Neural progenitor cell (in vitro differentiated cells): ENCODE data around the gene FXYD2. TPM values are rescaled to one million over a fixed set of nuclear protein-coding genes. Genes with fewer than 3 reads are reported as not detected.

Source experiments
- DNase-seq: peaks from one replicate; pipeline ENCODE4 v3.0.0-alpha.2; 2016; ENCODE audit warnings: low spot score
- H2AFZ ChIP-seq: fragments of 200-600 bp; sonication (generic); replicated peaks from 2 replicates; pipeline ENCODE4 v1.6.1; 2016; ENCODE audit warnings: antibody characterized with exemption
- H3F3A ChIP-seq: fragments of 200-600 bp; sonication (generic); 2 replicates; pipeline ENCODE4 v1.6.1; 2016; ENCODE audit warnings: antibody characterized with exemption, low read depth
- H3K27ac ChIP-seq: fragments of 200-600 bp; sonication (generic); 2 replicates; pipeline ENCODE4 v1.5.1; 2016; ENCODE audit warnings: mild to moderate bottlenecking
- H3K27me3 ChIP-seq: fragments of 200-600 bp; sonication (generic); 2 replicates; pipeline ENCODE4 v1.6.1; 2016; ENCODE audit warnings: mild to moderate bottlenecking, moderate library complexity
- H3K36me3 ChIP-seq: fragments of 200-600 bp; sonication (generic); 2 replicates; pipeline ENCODE4 v1.5.1; 2016
- H3K4me1 ChIP-seq: fragments of 200-600 bp; sonication (generic); 2 replicates; pipeline ENCODE4 v1.6.1; 2016; ENCODE audit warnings: mixed run types
- H3K4me2 ChIP-seq: fragments of 200-600 bp; sonication (generic); 2 replicates; pipeline ENCODE4 v1.6.1; 2016
- H3K4me3 ChIP-seq: fragments of 200-600 bp; sonication (generic); 2 replicates; pipeline ENCODE4 v1.5.1; 2016
- H3K79me2 ChIP-seq: fragments of 200-600 bp; sonication (generic); 2 replicates; pipeline ENCODE4 v1.6.1; 2016; ENCODE audit warnings: low read depth
- H3K9ac ChIP-seq: fragments of 200-600 bp; sonication (generic); 2 replicates; pipeline ENCODE4 v1.6.1; 2016
- H3K9me3 ChIP-seq: fragments of 200-600 bp; sonication (generic); 2 replicates; pipeline ENCODE4 v1.5.1; 2016; ENCODE audit warnings: low read depth
- H4K20me1 ChIP-seq: fragments of 200-600 bp; sonication (generic); 2 replicates; pipeline ENCODE4 v1.6.1; 2016; ENCODE audit warnings: low read depth
- H3K27ac Mint-ChIP-seq: 3 replicates; pipeline ENCODE4 v1.8.0; 2021; ENCODE audit warnings: mixed read lengths
- H3K27me3 Mint-ChIP-seq: 2 replicates; pipeline ENCODE4 v1.8.0; 2022; ENCODE audit warnings: low read depth, mild to moderate bottlenecking, inconsistent platforms, moderate library complexity, mixed read lengths; ENCODE audit not compliant: insufficient read depth
- H3K36me3 Mint-ChIP-seq: 3 replicates; pipeline ENCODE4 v1.8.0; 2021; ENCODE audit warnings: mixed read lengths
- H3K4me1 Mint-ChIP-seq: 3 replicates; pipeline ENCODE4 v1.8.0; 2021; ENCODE audit warnings: mixed read lengths
- H3K4me3 Mint-ChIP-seq: 3 replicates; pipeline ENCODE4 v1.8.0; 2021; ENCODE audit warnings: mild to moderate bottlenecking, moderate library complexity, mixed read lengths
- H3K9me3 Mint-ChIP-seq: 3 replicates; pipeline ENCODE4 v1.8.0; 2020; ENCODE audit warnings: mixed read lengths
- CTCF ChIP-seq: fragments of 200-600 bp; sonication (generic); IDR thresholded peaks from 2 replicates; pipeline ENCODE4 v1.5.1; 2017; ENCODE audit warnings: antibody characterized with exemption, mild to moderate bottlenecking
- EZH2 ChIP-seq: fragments of 200-600 bp; sonication (generic); IDR thresholded peaks from 2 replicates; pipeline ENCODE4 v1.6.1; 2017; ENCODE audit warnings: antibody characterized with exemption, mild to moderate bottlenecking, moderate library complexity
- EZH2phosphoT487 ChIP-seq: fragments of 200-600 bp; sonication (generic); IDR thresholded peaks from 2 replicates; pipeline ENCODE4 v1.6.1; 2017; ENCODE audit warnings: antibody characterized with exemption
- total RNA-seq: library from RNA; depleted of rRNA; stranded (reverse); fragments of >200 nt; gene quantifications from 2 replicates; pipeline ENCODE4 v1.2.3, GENCODE V29; 2015; ENCODE audit warnings: low replicate concordance

FXYD2 gene
- total RNA-seq, 1 donor from 2014 or later = 1.9 TPM

GRCh38 chr11:117830674-117831351 is 6.3 kb upstream of the FXYD2 start:
- peaks cover 9% of the 10 kb centered on the region for H3K4me1 ChIP-seq
- no peak overlapping the region for H3K9ac ChIP-seq
- peaks cover 9% of the 10 kb centered on the region for H3K27me3 Mint-ChIP-seq
- no peak overlapping the region for H3K27ac ChIP-seq
- no peaks in the 10 kb centered on the region for H3K36me3 ChIP-seq
- H4K20me1 ChIP-seq = no peaks in the 10 kb centered on the region
- H3K4me1 Mint-ChIP-seq = peaks cover 15% of the 10 kb centered on the region
- no peak overlapping the region for H3K27ac Mint-ChIP-seq
- H3K9me3 Mint-ChIP-seq = no peaks in the 10 kb centered on the region
- H3K4me2 ChIP-seq = no peak overlapping the region
- DNase-seq = no peak
- no peaks in the 10 kb centered on the region for H3F3A ChIP-seq
- H3K36me3 Mint-ChIP-seq = peaks cover 4% of the 10 kb centered on the region
- TF ChIP-seq EZH2 = no peak
- TF ChIP-seq EZH2phosphoT487 = no peak
- TF ChIP-seq CTCF = no peak
- H3K27me3 ChIP-seq = no peaks in the 10 kb centered on the region
- H3K9me3 ChIP-seq = no peaks in the 10 kb centered on the region
- no peak overlapping the region for H2AFZ ChIP-seq
- H3K4me3 Mint-ChIP-seq = no peak overlapping the region
- no peaks in the 10 kb centered on the region for H3K79me2 ChIP-seq
- no peak overlapping the region for H3K4me3 ChIP-seq

- Histone ChIP-seq H3K4me2 (no peak overlapping the region), H3K4me3 (no peak overlapping the region), H3K9me3 (no peaks in the 10 kb centered on the region), H3K79me2 (no peaks in the 10 kb centered on the region), H3K9ac (no peak overlapping the region), H3K27ac (no peak overlapping the region), H2AFZ (no peak overlapping the region), H3F3A (no peaks in the 10 kb centered on the region), H3K36me3 (no peaks in the 10 kb centered on the region), H3K4me1 (peaks cover 9% of the 10 kb centered on the region), H4K20me1 (no peaks in the 10 kb centered on the region), H3K27me3 (no peaks in the 10 kb centered on the region)
- Mint-ChIP-seq H3K4me1 (peaks cover 15% of the 10 kb centered on the region), H3K4me3 (no peak overlapping the region), H3K27ac (no peak overlapping the region), H3K9me3 (no peaks in the 10 kb centered on the region), H3K27me3 (peaks cover 7% of the 10 kb centered on the region), H3K36me3 (peaks cover 4% of the 10 kb centered on the region)
- no peak for DNase-seq
- TF ChIP-seq EZH2 (no peak), CTCF (no peak), EZH2phosphoT487 (no peak)
These were observed 5.5 kb upstream of the FXYD2 start for GRCh38 chr11:117830072-117830471.

GRCh38 chr11:117829369-117829725 is 4.8 kb upstream of the FXYD2 start:
- Histone ChIP-seq H3K36me3 (no peaks in the 10 kb centered on the region), H3K4me1 (peaks cover 9% of the 10 kb centered on the region), H3K4me3 (no peak overlapping the region), H3K79me2 (no peaks in the 10 kb centered on the region), H3K27me3 (no peaks in the 10 kb centered on the region), H2AFZ (no peak overlapping the region), H3K9me3 (no peaks in the 10 kb centered on the region), H4K20me1 (no peaks in the 10 kb centered on the region), H3K27ac (no peak overlapping the region), H3K9ac (no peak overlapping the region), H3F3A (no peaks in the 10 kb centered on the region), H3K4me2 (no peak overlapping the region)
- H3K27me3 Mint-ChIP-seq = peaks cover 4% of the 10 kb centered on the region
- H3K4me1 Mint-ChIP-seq = peaks cover 15% of the 10 kb centered on the region
- H3K4me3 Mint-ChIP-seq = no peak overlapping the region
- no peak for DNase-seq
- TF ChIP-seq CTCF = no peak
- no peaks in the 10 kb centered on the region for H3K9me3 Mint-ChIP-seq
- H3K36me3 Mint-ChIP-seq = peaks cover 4% of the 10 kb centered on the region
- no peak overlapping the region for H3K27ac Mint-ChIP-seq
